WTC11 (cell line): ENCODE results near the gene MYBPHL. TPM values are rescaled to one million over a fixed set of nuclear protein-coding genes. Genes with fewer than 3 reads are reported as not detected.

ENCODE experiments used
- ATF6 ChIP-seq: sonication (generic); formaldehyde crosslinking; IDR thresholded peaks from 2 replicates; pipeline ENCODE4 v1.8.1; 2023; ENCODE audit warnings: mild to moderate bottlenecking, missing genetic modification reagents
- CREB1 ChIP-seq: sonication (generic); formaldehyde crosslinking; IDR thresholded peaks from 2 replicates; pipeline ENCODE4 v1.8.0; 2023; ENCODE audit warnings: mild to moderate bottlenecking, missing genetic modification reagents
- HMGA2 ChIP-seq: fragments of 250-450 bp; sonication (Bioruptor Pico); IDR thresholded peaks from 2 replicates; pipeline ENCODE4 v1.4.0; 2021; ENCODE audit warnings: mild to moderate bottlenecking, moderate library complexity
- MYBL2 ChIP-seq: sonication (generic); formaldehyde crosslinking; IDR thresholded peaks from 2 replicates; pipeline ENCODE4 v1.8.1; 2023; ENCODE audit warnings: mild to moderate bottlenecking, moderate library complexity, missing genetic modification reagents
- NFE2L1 ChIP-seq: sonication (generic); formaldehyde crosslinking; IDR thresholded peaks from 2 replicates; pipeline ENCODE4 v1.8.1; 2023; ENCODE audit warnings: missing genetic modification reagents
- RORB ChIP-seq: fragments of 250-450 bp; sonication (Bioruptor Pico); IDR thresholded peaks from 2 replicates; pipeline ENCODE4 v1.9.0; 2021; ENCODE audit warnings: mild to moderate bottlenecking
- ZBTB43 ChIP-seq: sonication (generic); formaldehyde crosslinking; IDR thresholded peaks from 2 replicates; pipeline ENCODE4 v1.8.1; 2023; ENCODE audit warnings: mild to moderate bottlenecking, missing genetic modification reagents
- ZNF317 ChIP-seq: sonication (generic); formaldehyde crosslinking; IDR thresholded peaks from 2 replicates; pipeline ENCODE4 v1.8.1; 2023; ENCODE audit warnings: low read depth, mild to moderate bottlenecking, moderate library complexity, missing genetic modification reagents, borderline replicate concordance
- total RNA-seq: library from RNA; stranded (reverse); gene quantifications from 3 replicates; pipeline ENCODE4 v1.2.3, GENCODE V29; 2021
- TF ChIP-seq, protein P1 (sequence below): fragments of 250-450 bp; sonication (Bioruptor Pico); IDR thresholded peaks from 2 replicates; pipeline ENCODE4 v1.9.0; 2021; ENCODE audit warnings: mild to moderate bottlenecking, borderline replicate concordance
- TF ChIP-seq, protein P2 (sequence below): sonication (generic); formaldehyde crosslinking; IDR thresholded peaks from 2 replicates; pipeline ENCODE4 v1.8.1; 2022; ENCODE audit warnings: mild to moderate bottlenecking, moderate library complexity, missing genetic modification reagents
- TF ChIP-seq, protein P3 (sequence below): sonication (generic); formaldehyde crosslinking; IDR thresholded peaks from 2 replicates; pipeline ENCODE4 v1.8.0; 2022; ENCODE audit warnings: mild to moderate bottlenecking, missing genetic modification reagents
- TF ChIP-seq, protein P4 (sequence below): sonication (generic); formaldehyde crosslinking; IDR thresholded peaks from 2 replicates; pipeline ENCODE4 v1.8.1; 2022; ENCODE audit warnings: missing genetic modification reagents, borderline replicate concordance
- TF ChIP-seq, protein P5 (sequence below): sonication (generic); formaldehyde crosslinking; IDR thresholded peaks from 2 replicates; pipeline ENCODE4 v1.8.1; 2023; ENCODE audit warnings: mild to moderate bottlenecking, missing genetic modification reagents, borderline replicate concordance

MYBPHL gene
- total RNA-seq, 1 experiment from 2014 or later, result 1.2 TPM

DNA sequence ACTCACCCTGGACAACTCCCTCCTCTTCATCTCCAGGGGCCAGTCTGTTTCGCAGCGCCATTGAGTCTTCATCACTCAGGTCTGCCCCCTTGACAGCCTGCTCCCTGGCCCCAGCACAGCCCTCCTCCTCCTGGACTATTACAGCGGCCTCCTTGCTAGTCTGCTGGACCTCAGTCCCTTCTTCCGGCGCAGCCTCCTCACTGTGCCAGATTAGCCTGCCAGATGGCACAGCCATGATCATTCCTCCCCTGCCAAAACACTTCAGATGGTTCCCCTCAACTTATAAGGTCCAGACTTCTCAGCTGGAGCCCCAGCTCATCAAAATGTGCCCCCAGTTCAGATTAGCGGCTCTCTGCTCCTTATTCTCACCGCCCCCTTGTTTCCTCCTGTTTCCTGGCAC, 64.4 kb downstream of the MYBPHL start (continued):
- TF ChIP-seq, protein P1, sequence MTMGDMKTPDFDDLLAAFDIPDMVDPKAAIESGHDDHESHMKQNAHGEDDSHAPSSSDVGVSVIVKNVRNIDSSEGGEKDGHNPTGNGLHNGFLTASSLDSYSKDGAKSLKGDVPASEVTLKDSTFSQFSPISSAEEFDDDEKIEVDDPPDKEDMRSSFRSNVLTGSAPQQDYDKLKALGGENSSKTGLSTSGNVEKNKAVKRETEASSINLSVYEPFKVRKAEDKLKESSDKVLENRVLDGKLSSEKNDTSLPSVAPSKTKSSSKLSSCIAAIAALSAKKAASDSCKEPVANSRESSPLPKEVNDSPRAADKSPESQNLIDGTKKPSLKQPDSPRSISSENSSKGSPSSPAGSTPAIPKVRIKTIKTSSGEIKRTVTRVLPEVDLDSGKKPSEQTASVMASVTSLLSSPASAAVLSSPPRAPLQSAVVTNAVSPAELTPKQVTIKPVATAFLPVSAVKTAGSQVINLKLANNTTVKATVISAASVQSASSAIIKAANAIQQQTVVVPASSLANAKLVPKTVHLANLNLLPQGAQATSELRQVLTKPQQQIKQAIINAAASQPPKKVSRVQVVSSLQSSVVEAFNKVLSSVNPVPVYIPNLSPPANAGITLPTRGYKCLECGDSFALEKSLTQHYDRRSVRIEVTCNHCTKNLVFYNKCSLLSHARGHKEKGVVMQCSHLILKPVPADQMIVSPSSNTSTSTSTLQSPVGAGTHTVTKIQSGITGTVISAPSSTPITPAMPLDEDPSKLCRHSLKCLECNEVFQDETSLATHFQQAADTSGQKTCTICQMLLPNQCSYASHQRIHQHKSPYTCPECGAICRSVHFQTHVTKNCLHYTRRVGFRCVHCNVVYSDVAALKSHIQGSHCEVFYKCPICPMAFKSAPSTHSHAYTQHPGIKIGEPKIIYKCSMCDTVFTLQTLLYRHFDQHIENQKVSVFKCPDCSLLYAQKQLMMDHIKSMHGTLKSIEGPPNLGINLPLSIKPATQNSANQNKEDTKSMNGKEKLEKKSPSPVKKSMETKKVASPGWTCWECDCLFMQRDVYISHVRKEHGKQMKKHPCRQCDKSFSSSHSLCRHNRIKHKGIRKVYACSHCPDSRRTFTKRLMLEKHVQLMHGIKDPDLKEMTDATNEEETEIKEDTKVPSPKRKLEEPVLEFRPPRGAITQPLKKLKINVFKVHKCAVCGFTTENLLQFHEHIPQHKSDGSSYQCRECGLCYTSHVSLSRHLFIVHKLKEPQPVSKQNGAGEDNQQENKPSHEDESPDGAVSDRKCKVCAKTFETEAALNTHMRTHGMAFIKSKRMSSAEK (CRISPR knock-in tag), result no peak
- TF ChIP-seq RORB, result no peak
- TF ChIP-seq HMGA2 (CRISPR knock-in tag), result no peak
- TF ChIP-seq, protein P2, sequence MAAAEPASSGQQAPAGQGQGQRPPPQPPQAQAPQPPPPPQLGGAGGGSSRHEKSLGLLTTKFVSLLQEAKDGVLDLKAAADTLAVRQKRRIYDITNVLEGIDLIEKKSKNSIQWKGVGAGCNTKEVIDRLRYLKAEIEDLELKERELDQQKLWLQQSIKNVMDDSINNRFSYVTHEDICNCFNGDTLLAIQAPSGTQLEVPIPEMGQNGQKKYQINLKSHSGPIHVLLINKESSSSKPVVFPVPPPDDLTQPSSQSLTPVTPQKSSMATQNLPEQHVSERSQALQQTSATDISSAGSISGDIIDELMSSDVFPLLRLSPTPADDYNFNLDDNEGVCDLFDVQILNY (CRISPR knock-in tag), result no peak
- TF ChIP-seq, protein P3, sequence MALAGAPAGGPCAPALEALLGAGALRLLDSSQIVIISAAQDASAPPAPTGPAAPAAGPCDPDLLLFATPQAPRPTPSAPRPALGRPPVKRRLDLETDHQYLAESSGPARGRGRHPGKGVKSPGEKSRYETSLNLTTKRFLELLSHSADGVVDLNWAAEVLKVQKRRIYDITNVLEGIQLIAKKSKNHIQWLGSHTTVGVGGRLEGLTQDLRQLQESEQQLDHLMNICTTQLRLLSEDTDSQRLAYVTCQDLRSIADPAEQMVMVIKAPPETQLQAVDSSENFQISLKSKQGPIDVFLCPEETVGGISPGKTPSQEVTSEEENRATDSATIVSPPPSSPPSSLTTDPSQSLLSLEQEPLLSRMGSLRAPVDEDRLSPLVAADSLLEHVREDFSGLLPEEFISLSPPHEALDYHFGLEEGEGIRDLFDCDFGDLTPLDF, result no peak
- TF ChIP-seq, protein P4, sequence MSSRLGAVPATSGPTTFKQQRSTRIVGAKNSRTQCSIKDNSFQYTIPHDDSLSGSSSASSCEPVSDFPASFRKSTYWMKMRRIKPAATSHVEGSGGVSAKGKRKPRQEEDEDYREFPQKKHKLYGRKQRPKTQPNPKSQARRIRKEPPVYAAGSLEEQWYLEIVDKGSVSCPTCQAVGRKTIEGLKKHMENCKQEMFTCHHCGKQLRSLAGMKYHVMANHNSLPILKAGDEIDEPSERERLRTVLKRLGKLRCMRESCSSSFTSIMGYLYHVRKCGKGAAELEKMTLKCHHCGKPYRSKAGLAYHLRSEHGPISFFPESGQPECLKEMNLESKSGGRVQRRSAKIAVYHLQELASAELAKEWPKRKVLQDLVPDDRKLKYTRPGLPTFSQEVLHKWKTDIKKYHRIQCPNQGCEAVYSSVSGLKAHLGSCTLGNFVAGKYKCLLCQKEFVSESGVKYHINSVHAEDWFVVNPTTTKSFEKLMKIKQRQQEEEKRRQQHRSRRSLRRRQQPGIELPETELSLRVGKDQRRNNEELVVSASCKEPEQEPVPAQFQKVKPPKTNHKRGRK (CRISPR knock-in tag), result no peak
- no peak for TF ChIP-seq NFE2L1 (CRISPR knock-in tag)
- no peak for TF ChIP-seq MYBL2 (CRISPR knock-in tag)
- no peak for TF ChIP-seq ZNF317 (CRISPR knock-in tag)
- TF ChIP-seq, protein P5, sequence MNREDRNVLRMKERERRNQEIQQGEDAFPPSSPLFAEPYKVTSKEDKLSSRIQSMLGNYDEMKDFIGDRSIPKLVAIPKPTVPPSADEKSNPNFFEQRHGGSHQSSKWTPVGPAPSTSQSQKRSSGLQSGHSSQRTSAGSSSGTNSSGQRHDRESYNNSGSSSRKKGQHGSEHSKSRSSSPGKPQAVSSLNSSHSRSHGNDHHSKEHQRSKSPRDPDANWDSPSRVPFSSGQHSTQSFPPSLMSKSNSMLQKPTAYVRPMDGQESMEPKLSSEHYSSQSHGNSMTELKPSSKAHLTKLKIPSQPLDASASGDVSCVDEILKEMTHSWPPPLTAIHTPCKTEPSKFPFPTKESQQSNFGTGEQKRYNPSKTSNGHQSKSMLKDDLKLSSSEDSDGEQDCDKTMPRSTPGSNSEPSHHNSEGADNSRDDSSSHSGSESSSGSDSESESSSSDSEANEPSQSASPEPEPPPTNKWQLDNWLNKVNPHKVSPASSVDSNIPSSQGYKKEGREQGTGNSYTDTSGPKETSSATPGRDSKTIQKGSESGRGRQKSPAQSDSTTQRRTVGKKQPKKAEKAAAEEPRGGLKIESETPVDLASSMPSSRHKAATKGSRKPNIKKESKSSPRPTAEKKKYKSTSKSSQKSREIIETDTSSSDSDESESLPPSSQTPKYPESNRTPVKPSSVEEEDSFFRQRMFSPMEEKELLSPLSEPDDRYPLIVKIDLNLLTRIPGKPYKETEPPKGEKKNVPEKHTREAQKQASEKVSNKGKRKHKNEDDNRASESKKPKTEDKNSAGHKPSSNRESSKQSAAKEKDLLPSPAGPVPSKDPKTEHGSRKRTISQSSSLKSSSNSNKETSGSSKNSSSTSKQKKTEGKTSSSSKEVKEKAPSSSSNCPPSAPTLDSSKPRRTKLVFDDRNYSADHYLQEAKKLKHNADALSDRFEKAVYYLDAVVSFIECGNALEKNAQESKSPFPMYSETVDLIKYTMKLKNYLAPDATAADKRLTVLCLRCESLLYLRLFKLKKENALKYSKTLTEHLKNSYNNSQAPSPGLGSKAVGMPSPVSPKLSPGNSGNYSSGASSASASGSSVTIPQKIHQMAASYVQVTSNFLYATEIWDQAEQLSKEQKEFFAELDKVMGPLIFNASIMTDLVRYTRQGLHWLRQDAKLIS, result no peak
- no peak for TF ChIP-seq CREB1 (CRISPR knock-in tag)
- TF ChIP-seq ZBTB43 (CRISPR knock-in tag), result no peak
- no peak for TF ChIP-seq ATF6 (CRISPR knock-in tag)

Other genes starting within 250 kb of the MYBPHL start
- gene TAF13, start 231.0 kb downstream of the MYBPHL start, total RNA-seq, result 35.2 to 43.0 TPM (median 37.3 TPM) in 3 replicates
- gene TMEM167B, start 216.2 kb downstream of the MYBPHL start, total RNA-seq, result 15.6 to 18.7 TPM (median 16.0 TPM) in 3 replicates
- 1.1 to 1.5 TPM (median 1.3 TPM) in 3 replicates for gene ELAPOR1, start 192.9 kb downstream of the MYBPHL start, total RNA-seq
- gene SARS1, start 93.1 kb downstream of the MYBPHL start, total RNA-seq, result 126 to 149 TPM (median 129 TPM) in 3 replicates
- 26.8 to 31.3 TPM (median 28.2 TPM) in 3 replicates for gene CELSR2, start 57.5 kb downstream of the MYBPHL start, total RNA-seq
- 56.9 to 68.4 TPM (median 64.1 TPM) in 3 replicates for gene PSRC1, start 23.9 kb downstream of the MYBPHL start, total RNA-seq
- 50.2 to 60.8 TPM (median 55.9 TPM) in 3 replicates for gene SORT1, start 90.9 kb upstream of the MYBPHL start, total RNA-seq
- gene PSMA5, start 119.4 kb upstream of the MYBPHL start, total RNA-seq, result 115 to 150 TPM (median 119 TPM) in 3 replicates
- 3.0 to 3.7 TPM (median 3.5 TPM) in 3 replicates for gene SYPL2, start 159.5 kb upstream of the MYBPHL start, total RNA-seq
- gene ATXN7L2, start 176.9 kb upstream of the MYBPHL start, total RNA-seq, result 8.9 to 11.1 TPM (median 10.9 TPM) in 3 replicates
- 5.1 to 6.7 TPM (median 6.5 TPM) in 3 replicates for gene CYB561D1, start 187.1 kb upstream of the MYBPHL start, total RNA-seq
- 2.4 to 3.0 TPM (median 3.0 TPM) in 3 replicates for gene AMIGO1, start 202.7 kb upstream of the MYBPHL start, total RNA-seq
- gene GPR61, start 232.9 kb upstream of the MYBPHL start, total RNA-seq, result 0.42 to 0.73 TPM (median 0.44 TPM) in 3 replicates
- gene GNAI3, start 241.6 kb upstream of the MYBPHL start, total RNA-seq, result 7.1 to 7.2 TPM (median 7.1 TPM) in 3 replicates